Nephron progenitor cell (in vitro differentiated cells): ENCODE measurements around the gene NFATC2.

ENCODE experiments used
- DNase-seq: peaks from one replicate; pipeline ENCODE4 v3.0.0; 2021
- H3K27ac Mint-ChIP-seq: 2 replicates; pipeline ENCODE4 v1.8.0; 2021; ENCODE audit warnings: mild to moderate bottlenecking, moderate library complexity, mixed read lengths
- H3K27me3 Mint-ChIP-seq: 2 replicates; pipeline ENCODE4 v1.8.0; 2021; ENCODE audit warnings: mild to moderate bottlenecking, low read depth, mixed read lengths; ENCODE audit not compliant: poor library complexity
- H3K36me3 Mint-ChIP-seq: 2 replicates; pipeline ENCODE4 v1.8.0; 2021; ENCODE audit warnings: low read depth, mixed read lengths
- H3K4me1 Mint-ChIP-seq: 2 replicates; pipeline ENCODE4 v1.8.0; 2021; ENCODE audit warnings: mixed read lengths
- H3K4me3 Mint-ChIP-seq: 2 replicates; pipeline ENCODE4 v1.8.0; 2021; ENCODE audit warnings: mild to moderate bottlenecking, moderate library complexity, mixed read lengths
- H3K9me3 Mint-ChIP-seq: 2 replicates; pipeline ENCODE4 v1.8.0; 2021; ENCODE audit warnings: mild to moderate bottlenecking, moderate library complexity, mixed read lengths
- TF ChIP-seq, protein P1 (sequence below): fragments of 200-600 bp; sonication (generic); IDR thresholded peaks from 2 replicates; pipeline ENCODE4 v1.5.0; 2021; ENCODE audit warnings: antibody characterized with exemption

NFATC2 gene

DNA sequence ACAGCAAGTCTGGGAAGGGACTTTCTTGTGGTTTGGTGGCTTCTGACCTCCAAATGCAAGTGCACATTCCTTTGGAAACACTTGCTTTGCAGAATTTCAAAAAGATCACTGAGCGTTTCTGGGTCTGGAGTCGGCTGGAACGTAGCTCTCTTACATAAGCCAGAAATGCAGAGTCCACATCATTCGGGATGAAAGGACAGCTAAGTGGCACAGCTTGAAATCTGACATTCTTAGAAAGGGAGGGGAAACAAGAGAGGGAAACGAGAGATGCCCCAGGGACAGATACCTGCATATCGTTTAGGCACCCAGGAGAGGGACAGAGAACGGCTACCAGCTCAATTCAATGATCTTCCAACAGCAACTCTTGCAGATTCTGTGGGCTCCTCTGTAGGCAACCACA is 118.7 kb downstream of the NFATC2 start:
- H3K27me3 Mint-ChIP-seq: peaks cover 17% of the 10 kb centered on the region
- DNase-seq: no peak
- H3K4me3 Mint-ChIP-seq: no peak overlapping the region
- no peaks in the 10 kb centered on the region for H3K36me3 Mint-ChIP-seq
- H3K4me1 Mint-ChIP-seq: peaks cover 64% of the 10 kb centered on the region
- TF ChIP-seq, protein P1, sequence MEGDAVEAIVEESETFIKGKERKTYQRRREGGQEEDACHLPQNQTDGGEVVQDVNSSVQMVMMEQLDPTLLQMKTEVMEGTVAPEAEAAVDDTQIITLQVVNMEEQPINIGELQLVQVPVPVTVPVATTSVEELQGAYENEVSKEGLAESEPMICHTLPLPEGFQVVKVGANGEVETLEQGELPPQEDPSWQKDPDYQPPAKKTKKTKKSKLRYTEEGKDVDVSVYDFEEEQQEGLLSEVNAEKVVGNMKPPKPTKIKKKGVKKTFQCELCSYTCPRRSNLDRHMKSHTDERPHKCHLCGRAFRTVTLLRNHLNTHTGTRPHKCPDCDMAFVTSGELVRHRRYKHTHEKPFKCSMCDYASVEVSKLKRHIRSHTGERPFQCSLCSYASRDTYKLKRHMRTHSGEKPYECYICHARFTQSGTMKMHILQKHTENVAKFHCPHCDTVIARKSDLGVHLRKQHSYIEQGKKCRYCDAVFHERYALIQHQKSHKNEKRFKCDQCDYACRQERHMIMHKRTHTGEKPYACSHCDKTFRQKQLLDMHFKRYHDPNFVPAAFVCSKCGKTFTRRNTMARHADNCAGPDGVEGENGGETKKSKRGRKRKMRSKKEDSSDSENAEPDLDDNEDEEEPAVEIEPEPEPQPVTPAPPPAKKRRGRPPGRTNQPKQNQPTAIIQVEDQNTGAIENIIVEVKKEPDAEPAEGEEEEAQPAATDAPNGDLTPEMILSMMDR: no peak
- H3K27ac Mint-ChIP-seq: no peak overlapping the region
- H3K9me3 Mint-ChIP-seq: no peaks in the 10 kb centered on the region

DNA sequence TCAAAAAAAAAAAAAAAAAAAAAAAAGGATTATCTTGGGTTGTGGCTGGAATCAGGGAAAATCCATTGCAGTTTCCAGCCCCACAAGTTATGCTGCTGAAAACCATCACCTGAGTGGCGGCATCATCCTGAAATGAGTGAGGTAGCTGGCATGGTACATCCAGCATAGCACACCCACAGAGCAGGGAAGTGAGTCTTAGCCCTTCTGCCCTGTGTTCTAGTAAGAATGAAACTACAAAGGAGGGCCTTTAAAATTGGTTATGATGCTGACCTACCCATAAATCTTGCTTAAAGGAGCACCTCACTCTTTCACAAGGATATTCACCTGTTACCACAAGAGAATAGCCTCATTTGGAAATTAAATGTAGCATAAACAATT is 119.2 kb downstream of the NFATC2 start:
- no peak for DNase-seq
- Mint-ChIP-seq H3K27me3 (peaks cover 17% of the 10 kb centered on the region), H3K27ac (no peak overlapping the region), H3K9me3 (no peaks in the 10 kb centered on the region), H3K4me3 (no peak overlapping the region), H3K4me1 (peaks cover 59% of the 10 kb centered on the region), H3K36me3 (no peaks in the 10 kb centered on the region)
- TF ChIP-seq, protein P1: no peak

DNA sequence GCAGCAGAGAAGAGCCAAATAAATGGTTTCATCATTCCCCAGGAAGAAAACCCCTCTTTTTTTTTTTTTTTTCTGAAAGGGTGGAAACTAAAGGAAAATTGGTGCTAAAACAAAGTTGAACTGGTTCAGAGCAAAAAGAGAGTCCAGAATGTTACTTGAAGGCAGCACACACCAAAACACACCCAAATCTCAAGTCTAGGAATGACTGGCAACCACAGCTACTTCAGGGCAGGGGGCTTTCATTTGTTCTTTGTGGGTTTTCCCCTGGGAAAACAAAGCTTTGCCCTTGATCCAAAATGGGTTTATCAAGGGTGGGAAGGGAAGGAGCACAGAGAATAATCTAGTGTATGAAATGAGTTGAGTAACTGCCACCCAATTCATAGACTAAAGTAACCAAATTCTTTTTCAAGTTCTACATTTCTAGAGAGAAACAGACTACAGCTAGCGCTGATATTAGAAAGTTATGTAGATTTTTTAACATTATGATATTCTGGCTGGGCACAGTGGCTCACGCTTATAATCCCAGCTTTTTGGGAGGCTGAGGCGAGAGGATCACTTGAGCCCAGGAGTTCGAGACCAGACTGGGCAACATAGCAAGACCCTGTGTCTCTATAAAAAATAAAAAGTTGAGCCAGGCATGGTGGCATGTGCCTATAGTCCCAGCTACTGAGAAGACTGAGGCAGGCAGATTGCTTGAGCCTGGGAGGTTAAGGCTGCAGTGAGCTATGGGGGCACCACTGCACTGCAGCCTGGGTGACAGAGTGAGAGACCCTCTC is 119.8 kb downstream of the NFATC2 start:
- Mint-ChIP-seq H3K27me3 (peaks cover 17% of the 10 kb centered on the region), H3K4me1 (peaks cover 59% of the 10 kb centered on the region), H3K4me3 (no peak overlapping the region), H3K27ac (peak overlapping the region; percentile 72), H3K36me3 (no peaks in the 10 kb centered on the region), H3K9me3 (no peaks in the 10 kb centered on the region)
- TF ChIP-seq, protein P1: no peak
- no peak for DNase-seq

DNA sequence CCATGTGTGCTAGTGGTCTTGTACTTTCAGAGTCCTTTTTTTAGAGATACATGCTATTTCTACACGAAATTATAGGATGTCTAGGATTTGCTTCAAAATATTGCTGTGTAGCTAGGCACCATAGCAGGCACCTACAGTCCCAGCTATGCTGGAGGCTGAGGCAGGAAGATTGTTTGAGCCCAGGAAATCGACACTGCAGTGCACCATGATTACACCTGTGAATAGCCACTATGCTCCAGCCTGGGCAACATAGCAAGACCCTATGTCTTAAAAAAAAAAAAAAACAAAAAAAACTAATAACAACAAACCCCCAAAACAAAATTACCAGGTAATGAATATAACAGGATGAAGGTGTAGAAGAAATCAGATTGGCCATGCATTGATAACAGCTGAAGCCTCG is 121.7 kb downstream of the NFATC2 start:
- H3K4me1 Mint-ChIP-seq: peaks cover 54% of the 10 kb centered on the region
- H3K36me3 Mint-ChIP-seq: no peaks in the 10 kb centered on the region
- DNase-seq: no peak
- H3K4me3 Mint-ChIP-seq: no peak overlapping the region
- TF ChIP-seq, protein P1: no peak
- peaks cover 17% of the 10 kb centered on the region for H3K27me3 Mint-ChIP-seq
- no peak overlapping the region for H3K27ac Mint-ChIP-seq
- H3K9me3 Mint-ChIP-seq: no peaks in the 10 kb centered on the region

DNA sequence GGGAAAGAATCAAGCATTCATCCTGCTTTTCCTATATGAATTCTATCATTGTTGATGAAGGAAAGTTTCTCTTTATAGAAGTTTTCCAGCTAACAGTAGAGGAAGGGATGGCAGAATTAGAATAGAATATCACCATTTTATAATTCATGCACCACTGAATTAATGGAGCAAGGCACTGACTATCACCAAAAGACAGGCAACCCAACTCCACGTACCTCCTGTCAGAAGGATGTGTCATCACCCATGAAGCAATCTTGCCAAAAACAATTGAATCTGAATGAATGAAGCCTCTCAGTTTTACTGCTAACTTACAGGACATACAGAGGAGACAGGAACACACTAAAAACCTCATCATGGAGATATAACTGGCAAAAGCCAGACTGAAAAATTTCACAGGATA is 122.4 kb downstream of the NFATC2 start:
- Mint-ChIP-seq H3K4me1 (peaks cover 48% of the 10 kb centered on the region), H3K4me3 (no peak overlapping the region), H3K27me3 (peaks cover 17% of the 10 kb centered on the region), H3K36me3 (no peaks in the 10 kb centered on the region), H3K27ac (no peak overlapping the region), H3K9me3 (no peaks in the 10 kb centered on the region)
- TF ChIP-seq, protein P1: no peak
- no peak for DNase-seq

DNA sequence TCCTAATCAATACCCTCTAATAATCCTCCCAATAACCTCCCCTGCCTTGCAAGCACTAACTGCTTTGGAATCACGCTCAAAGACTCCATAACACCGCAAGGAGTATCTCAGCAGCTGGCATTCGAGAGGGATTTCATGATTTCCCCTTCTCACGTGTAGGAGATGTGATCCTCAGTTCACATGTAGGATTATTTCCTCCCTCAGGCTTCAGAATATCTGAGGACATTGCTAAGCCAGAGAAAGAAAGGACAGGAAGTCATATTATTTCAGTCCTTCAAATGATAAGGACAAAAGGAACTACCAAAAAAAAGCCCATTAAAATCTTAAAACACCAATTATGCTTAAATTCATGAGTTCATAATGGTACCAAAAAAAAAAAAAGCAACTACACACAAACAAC is 122.9 kb downstream of the NFATC2 start:
- Mint-ChIP-seq H3K4me3 (no peak overlapping the region), H3K27ac (no peak overlapping the region), H3K4me1 (peaks cover 43% of the 10 kb centered on the region), H3K27me3 (peaks cover 17% of the 10 kb centered on the region), H3K36me3 (no peaks in the 10 kb centered on the region), H3K9me3 (no peaks in the 10 kb centered on the region)
- TF ChIP-seq, protein P1: no peak
- no peak for DNase-seq
